ENCODE measurements around the gene FRRS1L. TPM values are rescaled to one million over a fixed set of nuclear protein-coding genes. Genes with fewer than 3 reads are reported as not detected.

The FRRS1L gene
- polyA plus RNA-seq, 3 donors from 2014 or later, result not detected

DNA sequence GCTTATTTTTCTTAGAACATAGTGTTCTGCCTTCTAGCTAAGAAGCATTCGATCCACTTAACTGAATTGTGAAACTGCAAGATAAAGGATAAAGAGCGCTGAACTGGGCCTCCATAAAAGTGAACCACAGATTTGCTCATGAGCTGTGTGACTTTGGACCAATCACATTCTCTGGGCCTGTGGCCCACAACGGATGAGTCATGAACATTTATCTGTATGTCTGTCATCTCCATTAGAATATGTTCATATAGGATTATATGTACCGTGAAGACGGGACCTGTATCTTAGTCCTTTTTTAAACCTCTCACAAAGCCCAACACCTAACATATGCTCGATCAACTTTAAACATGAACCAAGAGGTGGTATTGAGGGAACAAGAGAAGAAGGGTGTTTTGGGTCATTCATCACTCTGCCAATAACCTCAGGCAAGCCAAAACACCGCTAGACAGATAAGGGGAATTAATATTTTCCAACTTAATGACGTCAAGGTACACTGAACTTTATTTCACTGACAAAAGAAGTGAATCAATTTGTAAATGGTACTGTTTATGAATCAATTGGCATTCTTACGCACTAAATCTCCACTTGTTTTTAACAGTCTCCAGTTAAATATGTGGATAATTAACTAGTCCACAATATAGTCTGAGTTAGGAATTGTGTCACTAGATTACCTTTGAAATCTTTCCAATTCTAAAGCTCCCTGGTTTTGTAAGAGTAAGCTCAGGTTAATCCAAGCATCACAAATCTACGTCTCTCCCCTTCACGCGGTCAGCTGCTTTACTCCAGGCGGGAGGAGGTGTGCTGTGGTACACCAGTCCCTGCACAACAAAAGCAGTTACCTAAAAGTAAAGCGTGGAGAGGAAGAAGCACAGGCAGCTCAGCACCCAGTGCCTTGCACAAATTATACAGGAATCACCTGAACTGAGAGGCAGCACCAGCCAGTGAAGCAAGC lies 48.9 kb downstream of the FRRS1L start:
- peaks cover 0 to 5% (median 5%) of the 10 kb centered on the region in 3 donors for H3K36me3 Mint-ChIP-seq
- DNase-seq, result no peak
- H3K27me3 Mint-ChIP-seq (ENCODE audit: low read depth in 3 of 3), result peaks cover 0 to 7% (median 6%) of the 10 kb centered on the region in 3 donors
- H3K27ac Mint-ChIP-seq, result peak overlapping the region; percentile 13 to 90 (median 81)
- peaks cover 55 to 65% of the 10 kb centered on the region in 2 donors for H3K4me1 Mint-ChIP-seq
- H3K4me3 Mint-ChIP-seq, result peak overlapping the region; percentile 89 to 92 (median 90)
- no peaks in the 10 kb centered on the region for H3K9me3 Mint-ChIP-seq

DNA sequence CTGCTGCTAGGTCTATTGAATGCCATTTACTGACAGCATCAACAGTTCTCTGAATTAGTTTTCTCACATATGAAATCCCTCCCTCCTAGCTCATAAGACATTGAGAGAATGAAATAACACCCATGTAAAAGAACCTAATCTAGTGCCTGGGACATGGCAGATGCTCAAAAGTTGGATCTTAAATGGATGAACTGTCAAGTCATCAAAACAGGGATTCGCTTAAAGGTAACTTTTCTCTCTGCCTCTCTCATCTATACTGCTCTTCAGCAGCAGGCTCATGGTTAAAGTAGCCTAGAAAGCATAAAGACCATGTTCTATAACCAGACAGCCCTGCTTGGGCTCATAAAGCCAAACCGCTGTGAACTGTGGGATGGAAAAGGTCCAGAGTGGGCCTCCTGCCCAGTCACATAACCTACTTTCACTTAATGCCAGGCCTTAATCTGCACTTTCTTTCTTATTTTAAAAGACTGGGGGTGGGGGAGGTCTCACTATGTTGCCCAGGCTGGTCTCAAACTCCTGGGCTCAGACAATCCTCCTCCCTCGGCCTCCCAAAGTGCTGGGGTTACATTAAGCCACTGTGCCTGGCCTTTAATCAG lies 51.0 kb downstream of the FRRS1L start:
- H3K4me1 Mint-ChIP-seq, result peaks cover 68 to 86% of the 10 kb centered on the region in 2 donors
- no peak overlapping the region for H3K4me3 Mint-ChIP-seq
- no peak overlapping the region for H3K27ac Mint-ChIP-seq

DNA sequence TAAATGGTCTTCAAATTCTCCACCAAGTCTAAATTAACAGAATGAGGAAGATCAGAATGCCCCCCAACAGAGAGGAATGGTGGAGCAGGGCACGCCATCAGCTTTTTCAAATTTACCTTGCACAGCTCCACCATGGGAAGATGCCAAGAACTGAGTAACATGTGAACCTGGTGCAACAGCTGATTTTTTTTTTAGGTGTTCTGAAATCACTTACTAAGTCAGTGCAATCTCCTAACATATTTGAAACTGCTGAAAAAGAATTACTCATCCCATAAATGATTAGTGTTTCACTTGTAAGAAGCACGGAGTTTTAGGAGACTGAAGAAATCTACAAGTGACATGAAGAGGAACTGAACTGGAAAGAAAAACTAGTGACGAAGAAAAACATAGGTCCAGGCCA lies 52.4 kb downstream of the FRRS1L start:
- peaks cover 72 to 90% of the 10 kb centered on the region in 2 donors for H3K4me1 Mint-ChIP-seq
- peaks cover 0 to 3% (median 2%) of the 10 kb centered on the region in 3 donors for H3K27me3 Mint-ChIP-seq (ENCODE audit: low read depth in 3 of 3)
- peak overlapping the region in 1 of 6 donors; percentile 19 for H3K27ac Mint-ChIP-seq
- no peaks in the 10 kb centered on the region for H3K9me3 Mint-ChIP-seq
- no peak for DNase-seq
- peak overlapping the region in 1 of 5 donors; percentile 9 for H3K4me3 Mint-ChIP-seq
- H3K36me3 Mint-ChIP-seq, result peaks cover 0 to 5% (median 5%) of the 10 kb centered on the region in 3 donors

More for the DNA sequence above, 51.0 kb downstream of the FRRS1L start:
- Mint-ChIP-seq H3K9me3 (no peaks in the 10 kb centered on the region), H3K27me3 (ENCODE audit: low read depth in 3 of 3) (peaks cover 0 to 3% (median 2%) of the 10 kb centered on the region in 3 donors), H3K36me3 (peaks cover 0 to 5% (median 5%) of the 10 kb centered on the region in 3 donors)
- DNase-seq, result no peak

GRCh38 chr9:109113892-109114609 lies 53.0 kb downstream of the FRRS1L start:
- H3K4me3 Mint-ChIP-seq, result no peak overlapping the region
- H3K36me3 Mint-ChIP-seq, result peaks cover 0 to 5% (median 5%) of the 10 kb centered on the region in 3 donors
- H3K9me3 Mint-ChIP-seq, result no peaks in the 10 kb centered on the region
- DNase-seq, result no peak
- peaks cover 0 to 3% (median 2%) of the 10 kb centered on the region in 3 donors for H3K27me3 Mint-ChIP-seq (ENCODE audit: low read depth in 3 of 3)
- H3K27ac Mint-ChIP-seq, result no peak overlapping the region
- peaks cover 74 to 96% of the 10 kb centered on the region in 2 donors for H3K4me1 Mint-ChIP-seq

DNA sequence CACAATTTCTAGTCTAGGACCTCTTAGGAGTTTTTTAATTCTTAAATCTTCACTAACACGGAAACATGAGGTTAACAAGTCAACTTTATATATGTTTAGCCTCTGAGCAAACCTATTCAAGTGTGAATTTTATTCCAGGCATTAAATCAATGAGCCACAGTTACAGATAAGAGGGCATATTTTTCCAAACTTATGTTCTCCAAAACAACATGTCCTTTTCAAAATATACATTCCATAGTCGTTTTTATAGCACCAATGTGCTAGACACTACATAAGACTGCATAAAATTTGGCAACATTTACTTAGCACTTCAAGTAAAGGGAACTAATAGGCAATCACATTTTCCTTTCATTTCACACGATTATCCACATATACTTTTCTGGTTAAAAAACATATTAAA lies 53.8 kb downstream of the FRRS1L start:
- H3K4me1 Mint-ChIP-seq, result peaks cover 71 to 97% of the 10 kb centered on the region in 2 donors
- DNase-seq, result no peak
- peaks cover 0 to 1% (median 0%) of the 10 kb centered on the region in 3 donors for H3K27me3 Mint-ChIP-seq (ENCODE audit: low read depth in 3 of 3)
- no peaks in the 10 kb centered on the region for H3K9me3 Mint-ChIP-seq
- peaks cover 0 to 5% (median 5%) of the 10 kb centered on the region in 3 donors for H3K36me3 Mint-ChIP-seq
- H3K27ac Mint-ChIP-seq, result no peak overlapping the region
- peak overlapping the region in 1 of 5 donors; percentile 17 for H3K4me3 Mint-ChIP-seq

GRCh38 chr9:109110329-109111021 lies 56.6 kb downstream of the FRRS1L start:
- peak overlapping the region in 3 of 6 donors; percentile 10 to 36 (median 24) for H3K27ac Mint-ChIP-seq
- peaks cover 57 to 88% of the 10 kb centered on the region in 2 donors for H3K4me1 Mint-ChIP-seq
- no peaks in the 10 kb centered on the region for H3K9me3 Mint-ChIP-seq
- no peak overlapping the region for H3K4me3 Mint-ChIP-seq
- peaks cover 0 to 5% (median 0%) of the 10 kb centered on the region in 3 donors for H3K36me3 Mint-ChIP-seq
- H3K27me3 Mint-ChIP-seq (ENCODE audit: low read depth in 3 of 3), result peaks cover 0 to 1% (median 0%) of the 10 kb centered on the region in 3 donors
- no peak for DNase-seq

GRCh38 chr9:109109967-109110328 lies 57.1 kb downstream of the FRRS1L start:
- Mint-ChIP-seq H3K36me3 (peaks cover 0 to 10% (median 0%) of the 10 kb centered on the region in 3 donors), H3K9me3 (no peaks in the 10 kb centered on the region), H3K27me3 (ENCODE audit: low read depth in 3 of 3) (peaks cover 0 to 1% (median 0%) of the 10 kb centered on the region in 3 donors), H3K27ac (peak overlapping the region in 1 of 6 donors; percentile 50), H3K4me1 (peaks cover 57 to 85% of the 10 kb centered on the region in 2 donors), H3K4me3 (no peak overlapping the region)
- DNase-seq, result no peak

DNA sequence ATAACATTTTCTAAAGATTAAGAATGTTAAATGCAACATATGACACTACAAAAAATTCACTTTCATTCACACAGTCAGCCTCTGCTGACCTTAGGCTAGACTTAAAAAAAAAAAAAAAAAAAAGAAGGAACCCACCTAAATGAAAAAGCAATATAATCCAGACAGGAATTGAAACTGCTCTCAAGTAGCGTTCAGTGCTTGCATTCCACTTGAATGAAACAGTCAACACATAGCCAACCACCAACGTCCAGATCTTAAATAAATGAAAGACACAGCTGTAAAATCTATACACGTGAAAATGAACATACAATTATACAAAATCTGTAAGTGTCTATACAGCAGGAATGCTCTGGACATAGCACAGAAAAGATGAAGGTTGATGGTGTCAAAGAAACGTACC lies 58.7 kb downstream of the FRRS1L start:
- H3K36me3 Mint-ChIP-seq, result peaks cover 4 to 13% (median 9%) of the 10 kb centered on the region in 3 donors
- no peak overlapping the region for H3K4me3 Mint-ChIP-seq
- H3K4me1 Mint-ChIP-seq, result peaks cover 43 to 73% of the 10 kb centered on the region in 2 donors
- no peaks in the 10 kb centered on the region for H3K9me3 Mint-ChIP-seq
- no peak overlapping the region for H3K27ac Mint-ChIP-seq
- no peak for DNase-seq
- H3K27me3 Mint-ChIP-seq (ENCODE audit: low read depth in 3 of 3), result peaks cover 0 to 1% (median 0%) of the 10 kb centered on the region in 3 donors

DNA sequence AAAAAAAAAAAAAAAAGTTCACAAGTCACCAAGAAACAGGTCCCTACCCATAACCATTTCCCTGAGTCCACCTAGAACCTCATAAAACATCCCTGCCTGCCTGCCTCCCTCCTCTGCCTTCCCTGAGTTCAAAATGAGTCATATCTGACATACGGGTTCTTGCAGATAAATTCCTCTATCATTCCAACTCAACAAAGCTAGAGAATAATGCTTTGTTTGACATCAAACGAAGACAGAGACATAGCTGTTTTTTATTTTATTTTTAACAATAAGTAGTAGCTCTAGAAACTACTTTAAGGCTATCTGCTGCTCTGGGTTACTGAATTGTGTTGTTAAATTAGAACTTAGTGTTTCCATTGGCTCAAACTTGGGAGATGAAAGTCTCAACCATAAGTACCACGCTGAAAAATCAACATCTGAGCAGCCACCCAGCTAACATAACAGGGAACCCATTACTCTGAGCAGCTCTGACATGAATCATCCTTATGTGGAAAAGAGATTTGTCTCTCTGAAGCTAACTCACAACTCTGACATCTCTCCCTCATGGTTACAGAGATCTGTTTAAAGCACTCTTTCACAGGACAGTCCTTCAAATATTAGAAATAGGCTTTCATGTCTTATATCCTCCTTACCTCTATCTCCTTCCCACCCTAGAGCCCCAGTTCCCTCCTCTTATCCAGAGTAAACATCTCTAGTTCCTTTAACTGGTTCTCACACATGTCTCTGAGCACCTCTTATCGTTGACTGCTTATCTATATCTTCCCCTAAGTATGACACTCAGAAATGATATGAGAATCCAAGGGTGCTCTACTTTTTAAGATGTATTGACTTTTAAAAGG lies 59.4 kb downstream of the FRRS1L start:
- H3K36me3 Mint-ChIP-seq, result peaks cover 11 to 19% (median 14%) of the 10 kb centered on the region in 3 donors
- peak overlapping the region in 4 of 6 donors; percentile 13 to 74 (median 30) for H3K27ac Mint-ChIP-seq

GRCh38 chr9:109101810-109102209 lies 65.2 kb downstream of the FRRS1L start:
- Mint-ChIP-seq H3K4me3 (peak overlapping the region; percentile 55 to 76 (median 69)), H3K9me3 (peaks cover 0 to 2% (median 0%) of the 10 kb centered on the region in 6 donors), H3K27me3 (ENCODE audit: low read depth in 3 of 3) (no peaks in the 10 kb centered on the region), H3K27ac (peak overlapping the region; percentile 60 to 92 (median 82)), H3K36me3 (peaks cover 13 to 16% (median 16%) of the 10 kb centered on the region in 3 donors), H3K4me1 (peaks cover 37 to 67% of the 10 kb centered on the region in 2 donors)
- DNase-seq, result peak; percentile 4 to 13 (median 10)

More for the DNA sequence above, 59.4 kb downstream of the FRRS1L start:
- DNase-seq, result no peak
- Mint-ChIP-seq H3K4me1 (peaks cover 42 to 73% of the 10 kb centered on the region in 2 donors), H3K9me3 (peaks cover 0 to 2% (median 0%) of the 10 kb centered on the region in 6 donors), H3K4me3 (no peak overlapping the region), H3K27me3 (ENCODE audit: low read depth in 3 of 3) (peaks cover 0 to 1% (median 0%) of the 10 kb centered on the region in 3 donors)

- Mint-ChIP-seq H3K4me1 (peaks cover 35 to 68% of the 10 kb centered on the region in 2 donors), H3K36me3 (peaks cover 13 to 16% (median 16%) of the 10 kb centered on the region in 3 donors), H3K27ac (peak overlapping the region in 5 of 6 donors; percentile 60 to 86 (median 79)), H3K9me3 (peaks cover 0 to 2% (median 0%) of the 10 kb centered on the region in 6 donors), H3K27me3 (ENCODE audit: low read depth in 3 of 3) (no peaks in the 10 kb centered on the region), H3K4me3 (peak overlapping the region in 2 of 5 donors; percentile 4 to 41)
- DNase-seq, result no peak
Observed at GRCh38 chr9:109101202-109101595, 65.8 kb downstream of the FRRS1L start.
